Measurements from ENCODE around the gene FST. TPM values are rescaled to one million over a fixed set of nuclear protein-coding genes. Genes with fewer than 3 reads are reported as not detected.

The FST gene
- total and polyA plus RNA-seq, 2 of the 13 experiments (the other 11 are each of a cell fraction or from before 2014, with no cell fraction given), result 38.6 to 136 TPM

DNA sequence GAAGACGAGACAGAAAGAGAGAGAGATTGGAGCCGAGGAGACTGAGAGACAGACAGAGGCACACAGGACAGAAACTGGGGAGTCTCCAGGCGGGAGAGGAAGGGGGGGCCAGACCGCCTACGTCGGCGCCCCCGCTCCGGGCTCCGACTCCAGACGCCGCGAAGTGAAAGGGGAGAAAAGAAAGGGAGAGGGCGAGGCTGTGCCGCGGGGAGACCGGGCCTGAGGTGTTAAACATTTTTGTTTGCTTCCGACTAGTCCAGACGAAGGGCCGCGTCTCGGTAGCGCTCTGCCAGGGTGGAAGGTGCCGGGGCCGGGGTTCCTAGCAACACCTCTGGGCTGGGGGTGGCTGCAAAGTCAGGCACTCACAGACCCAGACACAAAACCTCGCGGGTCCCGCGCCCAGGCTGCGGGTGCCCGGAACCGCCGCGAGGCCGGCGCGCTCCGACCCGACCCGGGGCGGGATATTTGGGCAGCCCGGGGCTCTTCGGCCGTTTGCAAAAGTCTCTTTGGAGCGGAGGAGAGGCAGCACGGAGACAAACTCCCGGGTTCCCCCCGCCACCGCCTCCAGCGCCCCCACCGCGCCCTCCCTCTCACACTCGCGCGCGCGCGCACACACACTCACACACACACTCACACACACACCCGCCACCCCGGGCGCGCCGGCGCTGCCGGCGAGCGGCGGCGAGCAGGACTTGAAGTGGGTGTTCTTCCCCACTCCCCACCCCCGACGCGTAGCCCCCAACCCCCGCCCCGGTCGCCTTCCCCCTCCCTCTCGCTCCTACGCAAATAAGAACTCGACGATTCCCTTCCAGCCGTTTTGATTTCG, 626 bp upstream of the FST start (continued):
- TF ChIP-seq SKI (IDR thresholded peaks at IDR 0.05; ENCODE audit: partially characterized antibody) (peak; percentile 28), RBAK (CRISPR knock-in tag; IDR thresholded peaks at IDR 0.05) (no peak), ZNF670 (CRISPR knock-in tag; IDR thresholded peaks at IDR 0.05; ENCODE audit: borderline replicate concordance) (no peak), PCBP2 (optimal IDR thresholded peaks at IDR 0.05; ENCODE audit: low read depth, low read length, poor library complexity, severe bottlenecking) (no peak), FIP1L1 (IDR thresholded peaks at IDR 0.05; ENCODE audit: borderline replicate concordance, insufficient read depth, low read depth, low read length) (no peak), ZNF691 (CRISPR knock-in tag; IDR thresholded peaks at IDR 0.05; ENCODE audit: borderline replicate concordance, low read depth) (no peak), ARNTL (CRISPR knock-in tag; IDR thresholded peaks at IDR 0.05) (no peak), HDAC6 (IDR thresholded peaks at IDR 0.05; ENCODE audit: low read depth, low read length) (no peak), ZNF780A (CRISPR knock-in tag; IDR thresholded peaks at IDR 0.05) (no peak), ZFP91 (CRISPR knock-in tag; IDR thresholded peaks at IDR 0.05; ENCODE audit: borderline replicate concordance) (peak; percentile 59; the same call in 1 of the 2 replicates), GTF2F1 (IDR thresholded peaks at IDR 0.05; ENCODE audit: low read length) (no peak), ZNF891 (CRISPR knock-in tag; IDR thresholded peaks at IDR 0.05) (no peak), ZNF879 (CRISPR knock-in tag; IDR thresholded peaks at IDR 0.05) (no peak), GABPA (IDR thresholded peaks at IDR 0.05; ENCODE audit: low read depth, low read length) (no peak), GABPA (CRISPR knock-in tag; IDR thresholded peaks at IDR 0.05; ENCODE audit: low read depth) (no peak), KAT7 (CRISPR knock-in tag; IDR thresholded peaks at IDR 0.05; ENCODE audit: borderline replicate concordance) (peak; percentile 70; the same call in 1 of the 2 replicates), NFIB (CRISPR knock-in tag; IDR thresholded peaks at IDR 0.05; ENCODE audit: borderline replicate concordance) (no peak), ZSCAN22 (CRISPR knock-in tag; IDR thresholded peaks at IDR 0.05) (no peak), ZBTB7B (CRISPR knock-in tag; IDR thresholded peaks at IDR 0.05) (0 out of 2 replicates have a peak, but pooled peaks have one; percentile 0), DPF2 (CRISPR knock-in tag; IDR thresholded peaks at IDR 0.05; ENCODE audit: borderline replicate concordance, low read depth) (no peak), ZNF549 (CRISPR knock-in tag; IDR thresholded peaks at IDR 0.05) (no peak), KLF6 (CRISPR knock-in tag; IDR thresholded peaks at IDR 0.05) (peak; percentile 49; the same call in 1 of the 2 replicates), ZNF124 (CRISPR knock-in tag; IDR thresholded peaks at IDR 0.05) (no peak), ZNF552 (CRISPR knock-in tag; IDR thresholded peaks at IDR 0.05; ENCODE audit: borderline replicate concordance) (no peak), SNAPC2 (CRISPR knock-in tag; IDR thresholded peaks at IDR 0.05) (no peak), ZNF317 (CRISPR knock-in tag; IDR thresholded peaks at IDR 0.05) (no peak), CENPBD1 (CRISPR knock-in tag; IDR thresholded peaks at IDR 0.05; ENCODE audit: borderline replicate concordance, low read depth) (no peak)
- TF ChIP-seq, protein P1, sequence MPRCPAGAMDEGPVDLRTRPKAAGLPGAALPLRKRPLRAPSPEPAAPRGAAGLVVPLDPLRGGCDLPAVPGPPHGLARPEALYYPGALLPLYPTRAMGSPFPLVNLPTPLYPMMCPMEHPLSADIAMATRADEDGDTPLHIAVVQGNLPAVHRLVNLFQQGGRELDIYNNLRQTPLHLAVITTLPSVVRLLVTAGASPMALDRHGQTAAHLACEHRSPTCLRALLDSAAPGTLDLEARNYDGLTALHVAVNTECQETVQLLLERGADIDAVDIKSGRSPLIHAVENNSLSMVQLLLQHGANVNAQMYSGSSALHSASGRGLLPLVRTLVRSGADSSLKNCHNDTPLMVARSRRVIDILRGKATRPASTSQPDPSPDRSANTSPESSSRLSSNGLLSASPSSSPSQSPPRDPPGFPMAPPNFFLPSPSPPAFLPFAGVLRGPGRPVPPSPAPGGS (CRISPR knock-in tag; IDR thresholded peaks at IDR 0.05), result no peak; the same call in 1 of the 2 replicates

Data from HepG2 (cell line).